ENCODE results near the gene DIP2C. TPM values are rescaled to one million over a fixed set of nuclear protein-coding genes. Genes with fewer than 3 reads are reported as not detected.

DIP2C gene
- total RNA-seq, 4 donors from 2014 or later = 10.5 to 40.5 (median 19.5) TPM

DNA sequence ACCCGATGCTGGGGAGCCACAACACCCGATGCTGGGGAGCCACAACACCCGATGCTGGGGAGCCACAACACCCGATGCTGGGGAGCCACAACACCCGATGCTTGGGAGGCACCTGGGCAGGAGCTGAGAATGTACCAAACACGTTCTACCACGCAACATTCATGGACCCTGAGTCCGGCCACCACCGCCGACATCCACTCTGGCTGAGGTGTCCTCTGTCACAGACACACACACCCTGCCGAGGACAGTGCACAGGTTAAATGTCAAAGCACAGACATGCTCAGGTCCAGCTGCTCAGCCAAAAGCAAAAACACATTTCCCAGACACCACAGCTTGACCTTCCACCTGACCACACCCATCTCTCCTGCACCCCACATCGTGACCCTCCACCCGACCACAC is 148.4 kb downstream of the DIP2C start:
- TF ChIP-seq POLR2A (IDR thresholded peaks at IDR 0.05) = no peak
- TF ChIP-seq, protein P1, sequence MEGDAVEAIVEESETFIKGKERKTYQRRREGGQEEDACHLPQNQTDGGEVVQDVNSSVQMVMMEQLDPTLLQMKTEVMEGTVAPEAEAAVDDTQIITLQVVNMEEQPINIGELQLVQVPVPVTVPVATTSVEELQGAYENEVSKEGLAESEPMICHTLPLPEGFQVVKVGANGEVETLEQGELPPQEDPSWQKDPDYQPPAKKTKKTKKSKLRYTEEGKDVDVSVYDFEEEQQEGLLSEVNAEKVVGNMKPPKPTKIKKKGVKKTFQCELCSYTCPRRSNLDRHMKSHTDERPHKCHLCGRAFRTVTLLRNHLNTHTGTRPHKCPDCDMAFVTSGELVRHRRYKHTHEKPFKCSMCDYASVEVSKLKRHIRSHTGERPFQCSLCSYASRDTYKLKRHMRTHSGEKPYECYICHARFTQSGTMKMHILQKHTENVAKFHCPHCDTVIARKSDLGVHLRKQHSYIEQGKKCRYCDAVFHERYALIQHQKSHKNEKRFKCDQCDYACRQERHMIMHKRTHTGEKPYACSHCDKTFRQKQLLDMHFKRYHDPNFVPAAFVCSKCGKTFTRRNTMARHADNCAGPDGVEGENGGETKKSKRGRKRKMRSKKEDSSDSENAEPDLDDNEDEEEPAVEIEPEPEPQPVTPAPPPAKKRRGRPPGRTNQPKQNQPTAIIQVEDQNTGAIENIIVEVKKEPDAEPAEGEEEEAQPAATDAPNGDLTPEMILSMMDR (IDR thresholded peaks at IDR 0.05) = no peak
- intact Hi-C loops (cut with DNase I; ENCODE audit: low total_unique reads) = no loop called here
- DNase-seq = no peak
- H3K36me3 ChIP-seq = no peaks in the 10 kb centered on the region
- no peaks in the 10 kb centered on the region for H3K27me3 ChIP-seq
- H3K27ac ChIP-seq = no peak overlapping the region
- H3K9me3 ChIP-seq = no peaks in the 10 kb centered on the region
- no peak overlapping the region for H3K4me3 ChIP-seq
- H3K4me1 ChIP-seq = no peaks in the 10 kb centered on the region

DNA sequence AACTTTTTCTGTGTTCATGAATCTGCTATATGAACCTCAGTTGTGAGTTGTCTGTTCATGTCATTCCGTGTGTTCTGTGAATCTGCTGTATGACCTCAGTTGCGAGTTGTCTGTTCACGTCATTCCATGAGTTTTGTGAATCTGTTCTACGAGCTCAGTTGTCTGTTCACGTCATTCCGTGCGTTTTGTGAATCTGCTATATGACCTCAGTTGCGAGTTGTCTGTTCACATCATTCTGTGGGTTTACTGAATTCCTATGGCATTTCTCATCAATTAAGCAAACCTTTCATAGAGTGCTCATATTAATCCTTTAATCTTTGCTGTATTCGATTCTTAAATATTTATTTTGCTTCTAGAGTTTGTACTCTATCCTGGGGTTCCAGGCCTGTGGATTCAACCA is 150.6 kb downstream of the DIP2C start:
- DNase-seq = no peak
- Histone ChIP-seq H3K36me3 (no peaks in the 10 kb centered on the region), H3K27me3 (no peaks in the 10 kb centered on the region), H3K4me3 (no peak overlapping the region), H3K27ac (no peak overlapping the region), H3K4me1 (no peaks in the 10 kb centered on the region), H3K9me3 (no peaks in the 10 kb centered on the region)
- intact Hi-C loops (cut with DNase I; ENCODE audit: low total_unique reads) = no loop called here
- no peak for TF ChIP-seq POLR2A (IDR thresholded peaks at IDR 0.05)
- TF ChIP-seq, protein P1 (IDR thresholded peaks at IDR 0.05) = no peak

DNA sequence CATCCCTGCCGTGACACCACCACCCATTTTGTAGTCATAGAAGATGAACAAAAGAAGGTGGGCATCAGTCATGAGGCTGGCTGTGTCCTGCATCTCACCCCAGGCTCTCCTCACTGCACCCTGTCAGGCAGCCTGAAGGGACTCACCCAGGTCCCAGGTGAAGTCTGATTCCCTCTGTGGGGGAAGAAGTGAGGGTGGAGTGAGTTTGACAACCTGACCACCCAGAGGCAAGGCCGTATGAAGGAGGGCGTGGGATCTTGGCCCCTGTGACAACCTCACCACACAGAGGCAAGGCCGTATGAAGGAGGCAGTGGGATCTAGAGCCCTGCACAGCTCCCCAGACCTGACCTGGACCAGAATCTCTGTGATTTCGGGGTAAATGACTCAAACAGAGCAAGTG is 152.5 kb downstream of the DIP2C start:
- intact Hi-C loops (cut with DNase I; ENCODE audit: low total_unique reads) = no loop called here
- Histone ChIP-seq H3K9me3 (no peaks in the 10 kb centered on the region), H3K27me3 (no peaks in the 10 kb centered on the region), H3K36me3 (no peaks in the 10 kb centered on the region), H3K27ac (no peak overlapping the region), H3K4me1 (no peaks in the 10 kb centered on the region), H3K4me3 (no peak overlapping the region)
- peak in 1 of 2 donors; percentile 3 for DNase-seq
- TF ChIP-seq, protein P1 (IDR thresholded peaks at IDR 0.05) = no peak
- TF ChIP-seq POLR2A (IDR thresholded peaks at IDR 0.05) = no peak

DNA sequence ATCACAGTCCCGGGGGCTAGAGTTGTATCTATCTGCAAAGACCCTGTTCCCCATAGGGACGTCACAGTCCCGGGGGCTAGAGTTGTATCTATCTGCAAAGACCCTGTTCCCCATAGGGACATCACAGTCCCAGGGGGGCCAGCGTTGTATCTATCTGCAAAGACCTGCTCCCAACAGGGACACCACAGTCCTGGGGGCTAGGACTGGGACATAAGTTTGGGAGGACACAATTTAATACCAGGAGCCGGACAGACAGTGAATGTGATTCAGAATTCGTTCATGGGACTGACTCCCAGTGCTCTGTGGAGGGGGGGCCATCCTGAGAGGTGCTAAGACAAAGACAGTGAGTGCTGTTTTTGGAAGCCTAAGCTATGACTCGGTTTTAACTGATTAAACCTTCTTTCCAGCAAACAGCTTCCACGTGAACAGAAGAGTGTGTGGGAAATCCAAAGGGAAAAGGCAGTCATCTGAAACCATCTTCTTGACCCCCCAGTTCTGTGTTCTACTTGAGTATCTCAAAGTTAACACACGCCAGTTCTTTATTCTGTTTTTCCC is 153.0 kb downstream of the DIP2C start:
- Histone ChIP-seq H3K4me1 (no peaks in the 10 kb centered on the region), H3K27me3 (no peaks in the 10 kb centered on the region), H3K27ac (no peak overlapping the region), H3K36me3 (no peaks in the 10 kb centered on the region), H3K9me3 (no peaks in the 10 kb centered on the region), H3K4me3 (no peak overlapping the region)
- intact Hi-C loops (cut with DNase I; ENCODE audit: low total_unique reads) = no loop called here
- peak in 1 of 2 donors; percentile 7 for DNase-seq
- TF ChIP-seq POLR2A (IDR thresholded peaks at IDR 0.05) = no peak
- TF ChIP-seq, protein P1 (IDR thresholded peaks at IDR 0.05) = no peak

DNA sequence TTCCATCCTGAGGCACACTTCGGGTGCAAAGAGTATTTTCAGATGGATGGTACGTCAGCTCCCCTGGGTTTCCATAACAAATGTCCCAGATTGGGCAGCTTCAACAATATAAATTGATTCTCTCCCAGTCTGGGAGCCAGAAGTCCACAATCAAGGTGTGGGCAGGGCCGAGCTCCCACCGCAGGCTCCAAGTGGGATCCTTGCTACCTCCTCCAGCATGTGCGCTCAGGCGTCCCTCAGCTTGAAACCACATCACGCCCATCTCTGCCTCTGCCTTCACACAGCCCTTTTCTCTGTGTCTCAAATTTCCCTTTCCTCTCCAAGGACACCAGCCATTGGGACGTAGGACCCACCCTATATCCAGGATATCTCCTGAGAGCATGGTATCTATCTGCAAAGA is 153.5 kb downstream of the DIP2C start:
- Histone ChIP-seq H3K4me3 (no peak overlapping the region), H3K4me1 (no peaks in the 10 kb centered on the region), H3K9me3 (no peaks in the 10 kb centered on the region), H3K27ac (no peak overlapping the region), H3K36me3 (no peaks in the 10 kb centered on the region), H3K27me3 (no peaks in the 10 kb centered on the region)
- peak in 1 of 2 donors; percentile 7 for DNase-seq
- intact Hi-C loops (cut with DNase I; ENCODE audit: low total_unique reads) = no loop called here
- TF ChIP-seq, protein P1 (IDR thresholded peaks at IDR 0.05) = no peak
- TF ChIP-seq POLR2A (IDR thresholded peaks at IDR 0.05) = no peak
